Sigmoid colon (tissue), 3 donors: ENCODE data around the gene NKAIN1.

Experiments used
- CTCF ChIP-seq, 4 experiments: fragments of 450-650 bp in 3 of 4; fragments of 200-600 bp in 1 of 4; IDR thresholded peaks; one replicate each; pipeline ENCODE4 v1.5.1; 2016 to 2019; ENCODE audit warnings: antibody characterized with exemption in 4 of 4, mild to moderate bottlenecking in 3 of 4, moderate library complexity in 2 of 4
- POLR2A ChIP-seq, 2 donors: fragments of 450-650 bp; IDR thresholded peaks; one replicate each; pipeline ENCODE4 v1.6.1; 2016; ENCODE audit warnings: antibody characterized with exemption in 2 of 2, mild to moderate bottlenecking in 2 of 2, moderate library complexity in 2 of 2

- TF ChIP-seq POLR2A (IDR thresholded peaks at IDR 0.05) (no peak), CTCF (IDR thresholded peaks at IDR 0.05) (no peak)
Observed at GRCh38 chr1:31196685-31197084, 43.0 kb downstream of the NKAIN1 start.
